Neural cell (in vitro differentiated cells): ENCODE measurements around the gene VPREB1. TPM values are rescaled to one million over a fixed set of nuclear protein-coding genes. Genes with fewer than 3 reads are reported as not detected.

Experiments
- H2AFZ ChIP-seq: fragments of 200-600, 300-800 bp; sonication (generic), shearing (Covaris generic); 2 replicates; pipeline ENCODE4 v1.6.0; 2014; ENCODE audit warnings: low read depth, mild to moderate bottlenecking, antibody characterized with exemption, low read length, moderate library complexity
- H3F3A ChIP-seq: fragments of 200-600 bp; shearing (Covaris generic); 2 replicates; pipeline ENCODE4 v1.6.1; 2016; ENCODE audit warnings: mild to moderate bottlenecking, moderate library complexity, mixed read lengths, antibody characterized with exemption, low read length; ENCODE audit not compliant: insufficient read depth, poor library complexity, severe bottlenecking
- H3K27ac ChIP-seq: fragments of 200-600, 300-800 bp; sonication (generic), shearing (Covaris generic); 2 replicates; pipeline ENCODE4 v1.5.1; 2014; ENCODE audit warnings: mild to moderate bottlenecking, low read length, moderate library complexity
- H3K27me3 ChIP-seq: fragments of 300-800, 200-600 bp; sonication (generic), shearing (Covaris generic); 2 replicates; pipeline ENCODE4 v1.6.0; 2014; ENCODE audit warnings: mild to moderate bottlenecking, low read depth, low read length, moderate library complexity; ENCODE audit not compliant: insufficient read depth
- H3K36me3 ChIP-seq: fragments of 300-800, 200-600 bp; sonication (generic), shearing (Covaris generic); 2 replicates; pipeline ENCODE4 v1.5.1; 2014; ENCODE audit warnings: mild to moderate bottlenecking, antibody characterized with exemption, low read length, moderate library complexity; ENCODE audit not compliant: insufficient read depth
- H3K4me2 ChIP-seq: fragments of 300-800, 200-600 bp; sonication (generic), shearing (Covaris generic); 2 replicates; pipeline ENCODE4 v1.6.0; 2014; ENCODE audit warnings: mild to moderate bottlenecking, low read length
- H3K4me3 ChIP-seq: fragments of 300-800, 200-600 bp; sonication (generic), shearing (Covaris generic); 2 replicates; pipeline ENCODE4 v1.5.1; 2014; ENCODE audit warnings: mild to moderate bottlenecking, low read length, moderate library complexity
- H3K79me2 ChIP-seq: fragments of 200-600 bp; shearing (Covaris generic); replicated peaks from 2 replicates; pipeline ENCODE4 v1.6.0; 2014; ENCODE audit warnings: mild to moderate bottlenecking, low read length, moderate library complexity; ENCODE audit not compliant: insufficient read depth
- H3K9ac ChIP-seq: fragments of 300-800, 200-600 bp; sonication (generic), shearing (Covaris generic); 2 replicates; pipeline ENCODE4 v1.6.1; 2016; ENCODE audit warnings: mild to moderate bottlenecking, low read length, mixed read lengths
- H3K9me2 ChIP-seq: fragments of 200-600 bp; shearing (Covaris generic); 2 replicates; pipeline ENCODE4 v1.6.1; 2016; ENCODE audit warnings: mild to moderate bottlenecking, low read length, mixed read lengths; ENCODE audit not compliant: insufficient read depth
- H3K9me3 ChIP-seq: fragments of 200-600, 300-800 bp; sonication (generic), shearing (Covaris generic); 2 replicates; pipeline ENCODE4 v1.6.1; 2016; ENCODE audit warnings: mild to moderate bottlenecking, mixed run types, low read length, moderate library complexity, mixed read lengths
- H4K20me1 ChIP-seq: fragments of 200-600 bp; shearing (Covaris generic); 2 replicates; pipeline ENCODE4 v1.6.1; 2016; ENCODE audit warnings: mild to moderate bottlenecking, mixed run types; ENCODE audit not compliant: insufficient read depth
- EP300 ChIP-seq: fragments of 450-650 bp; conservative IDR thresholded peaks from 2 replicates; pipeline ENCODE4 v1.6.1; 2014; ENCODE audit warnings: antibody characterized with exemption, mild to moderate bottlenecking, moderate library complexity; ENCODE audit not compliant: poor library complexity, severe bottlenecking
- EZH2 ChIP-seq: fragments of 200-600, 300-800 bp; shearing (Covaris generic), sonication (generic); IDR thresholded peaks from 2 replicates; pipeline ENCODE4 v1.6.1; 2014; ENCODE audit warnings: antibody characterized with exemption, low read length, borderline replicate concordance, mild to moderate bottlenecking; ENCODE audit not compliant: insufficient read depth, poor library complexity, severe bottlenecking
- MXI1 ChIP-seq: fragments of 450-650 bp; conservative IDR thresholded peaks from 2 replicates; pipeline ENCODE4 v1.6.1; 2014; ENCODE audit warnings: antibody characterized with exemption, mild to moderate bottlenecking; ENCODE audit not compliant: poor library complexity, severe bottlenecking
- POLR2AphosphoS5 ChIP-seq: IDR thresholded peaks from 2 replicates; pipeline ENCODE4 v1.6.1; 2012
- SMC3 ChIP-seq: fragments of 450-650 bp; conservative IDR thresholded peaks from 2 replicates; pipeline ENCODE4 v1.6.1; 2014; ENCODE audit warnings: antibody characterized with exemption, mild to moderate bottlenecking, moderate library complexity; ENCODE audit not compliant: poor library complexity
- TAF1 ChIP-seq: IDR thresholded peaks from 2 replicates; pipeline ENCODE4 v1.6.1; 2012; ENCODE audit warnings: low read depth
- polyA plus RNA-seq: library from polyadenylated mRNA; depleted of rRNA; stranded (reverse); fragments of >200 nt; gene quantifications from 2 replicates; pipeline ENCODE4 v1.2.3, GENCODE V29; 2014
- TF ChIP-seq, protein P1 (sequence below): fragments of 450-650 bp; IDR thresholded peaks from 2 replicates; pipeline ENCODE4 v1.5.1; 2014; ENCODE audit warnings: antibody characterized with exemption, mild to moderate bottlenecking, moderate library complexity; ENCODE audit not compliant: poor library complexity, severe bottlenecking
- TF ChIP-seq, protein P2 (sequence below): IDR thresholded peaks from 2 replicates; pipeline ENCODE4 v1.6.1; 2012; ENCODE audit warnings: borderline replicate concordance

Gene VPREB1
- polyA plus RNA-seq, 1 donor from 2014 or later: not detected

DNA sequence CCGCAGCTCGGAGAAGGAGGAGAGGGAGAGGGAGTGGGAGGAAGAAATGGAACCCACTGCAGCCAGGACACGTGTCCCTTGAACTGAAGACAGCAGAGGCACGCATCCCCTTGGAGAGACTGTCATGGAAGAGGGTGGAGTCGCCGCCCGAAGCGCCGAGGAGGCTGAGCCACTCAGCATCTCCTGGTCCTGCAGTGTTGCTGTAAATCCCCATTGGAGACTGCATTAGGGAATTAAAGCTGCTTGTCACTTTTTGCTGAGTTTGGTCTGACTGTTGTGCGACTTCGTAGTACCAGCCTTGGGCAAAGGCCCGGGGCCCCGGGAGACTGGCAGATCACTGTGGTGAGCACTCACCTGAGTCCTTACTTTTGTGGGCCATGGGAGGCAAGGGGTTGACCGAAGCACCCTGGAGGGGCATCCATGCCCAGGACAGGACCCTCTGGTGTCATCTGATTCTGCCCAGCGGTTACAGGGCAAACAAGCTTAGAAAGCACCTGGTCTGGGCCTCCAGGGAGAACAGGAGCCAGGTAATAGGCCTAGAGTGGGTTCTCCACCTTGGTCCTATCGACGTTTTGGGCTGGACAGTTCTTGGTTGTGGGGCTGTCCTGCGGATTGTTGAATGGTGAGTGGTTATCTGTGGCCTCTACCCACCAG lies 797 bp downstream of the VPREB1 start:
- TF ChIP-seq SMC3: no peak
- TF ChIP-seq TAF1: no peak
- no peak for TF ChIP-seq EZH2
- TF ChIP-seq POLR2AphosphoS5: no peak
- TF ChIP-seq EP300: no peak
- TF ChIP-seq, protein P1, sequence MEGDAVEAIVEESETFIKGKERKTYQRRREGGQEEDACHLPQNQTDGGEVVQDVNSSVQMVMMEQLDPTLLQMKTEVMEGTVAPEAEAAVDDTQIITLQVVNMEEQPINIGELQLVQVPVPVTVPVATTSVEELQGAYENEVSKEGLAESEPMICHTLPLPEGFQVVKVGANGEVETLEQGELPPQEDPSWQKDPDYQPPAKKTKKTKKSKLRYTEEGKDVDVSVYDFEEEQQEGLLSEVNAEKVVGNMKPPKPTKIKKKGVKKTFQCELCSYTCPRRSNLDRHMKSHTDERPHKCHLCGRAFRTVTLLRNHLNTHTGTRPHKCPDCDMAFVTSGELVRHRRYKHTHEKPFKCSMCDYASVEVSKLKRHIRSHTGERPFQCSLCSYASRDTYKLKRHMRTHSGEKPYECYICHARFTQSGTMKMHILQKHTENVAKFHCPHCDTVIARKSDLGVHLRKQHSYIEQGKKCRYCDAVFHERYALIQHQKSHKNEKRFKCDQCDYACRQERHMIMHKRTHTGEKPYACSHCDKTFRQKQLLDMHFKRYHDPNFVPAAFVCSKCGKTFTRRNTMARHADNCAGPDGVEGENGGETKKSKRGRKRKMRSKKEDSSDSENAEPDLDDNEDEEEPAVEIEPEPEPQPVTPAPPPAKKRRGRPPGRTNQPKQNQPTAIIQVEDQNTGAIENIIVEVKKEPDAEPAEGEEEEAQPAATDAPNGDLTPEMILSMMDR: no peak
- no peak for TF ChIP-seq MXI1
- no peaks in the 10 kb centered on the region for H3F3A ChIP-seq
- no peak overlapping the region for H3K27ac ChIP-seq

DNA sequence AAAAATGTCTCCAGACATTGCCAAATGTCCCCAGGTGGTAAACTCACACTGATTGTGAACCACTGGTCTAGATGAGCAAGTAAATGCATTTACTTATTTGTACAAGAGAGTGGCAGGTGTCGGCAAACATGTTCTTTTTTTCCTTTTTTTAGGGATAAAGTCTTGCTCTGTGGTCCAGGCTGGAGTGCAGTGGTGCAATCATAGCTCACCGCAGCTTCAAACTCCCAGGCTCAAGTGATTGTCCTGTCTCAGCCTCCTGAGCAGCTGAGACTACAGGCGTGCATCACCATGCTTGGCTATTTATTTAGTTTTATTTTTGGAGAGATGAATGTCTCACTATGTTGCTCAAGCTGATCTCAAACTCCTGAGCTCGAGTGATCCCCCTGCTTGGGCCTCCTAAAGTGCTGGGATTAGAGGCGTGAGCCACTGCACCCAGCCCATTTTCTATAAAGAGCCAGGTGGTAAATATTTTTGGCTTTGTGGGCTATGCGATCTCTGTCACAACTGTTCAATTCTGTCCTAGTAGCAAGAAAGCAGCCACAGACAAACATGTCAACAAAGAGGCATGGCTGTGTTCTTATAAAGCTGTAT lies 1.4 kb downstream of the VPREB1 start:
- H4K20me1 ChIP-seq: no peaks in the 10 kb centered on the region
- H3K9me3 ChIP-seq: no peaks in the 10 kb centered on the region
- H2AFZ ChIP-seq: no peak overlapping the region
- H3K27me3 ChIP-seq: peaks cover 47% of the 10 kb centered on the region
- H3F3A ChIP-seq: no peaks in the 10 kb centered on the region
- H3K79me2 ChIP-seq: no peaks in the 10 kb centered on the region
- H3K4me3 ChIP-seq: no peak overlapping the region
- TF ChIP-seq POLR2AphosphoS5 (no peak), EP300 (no peak), EZH2 (no peak), MXI1 (no peak), SMC3 (no peak)
- TF ChIP-seq, protein P2, sequence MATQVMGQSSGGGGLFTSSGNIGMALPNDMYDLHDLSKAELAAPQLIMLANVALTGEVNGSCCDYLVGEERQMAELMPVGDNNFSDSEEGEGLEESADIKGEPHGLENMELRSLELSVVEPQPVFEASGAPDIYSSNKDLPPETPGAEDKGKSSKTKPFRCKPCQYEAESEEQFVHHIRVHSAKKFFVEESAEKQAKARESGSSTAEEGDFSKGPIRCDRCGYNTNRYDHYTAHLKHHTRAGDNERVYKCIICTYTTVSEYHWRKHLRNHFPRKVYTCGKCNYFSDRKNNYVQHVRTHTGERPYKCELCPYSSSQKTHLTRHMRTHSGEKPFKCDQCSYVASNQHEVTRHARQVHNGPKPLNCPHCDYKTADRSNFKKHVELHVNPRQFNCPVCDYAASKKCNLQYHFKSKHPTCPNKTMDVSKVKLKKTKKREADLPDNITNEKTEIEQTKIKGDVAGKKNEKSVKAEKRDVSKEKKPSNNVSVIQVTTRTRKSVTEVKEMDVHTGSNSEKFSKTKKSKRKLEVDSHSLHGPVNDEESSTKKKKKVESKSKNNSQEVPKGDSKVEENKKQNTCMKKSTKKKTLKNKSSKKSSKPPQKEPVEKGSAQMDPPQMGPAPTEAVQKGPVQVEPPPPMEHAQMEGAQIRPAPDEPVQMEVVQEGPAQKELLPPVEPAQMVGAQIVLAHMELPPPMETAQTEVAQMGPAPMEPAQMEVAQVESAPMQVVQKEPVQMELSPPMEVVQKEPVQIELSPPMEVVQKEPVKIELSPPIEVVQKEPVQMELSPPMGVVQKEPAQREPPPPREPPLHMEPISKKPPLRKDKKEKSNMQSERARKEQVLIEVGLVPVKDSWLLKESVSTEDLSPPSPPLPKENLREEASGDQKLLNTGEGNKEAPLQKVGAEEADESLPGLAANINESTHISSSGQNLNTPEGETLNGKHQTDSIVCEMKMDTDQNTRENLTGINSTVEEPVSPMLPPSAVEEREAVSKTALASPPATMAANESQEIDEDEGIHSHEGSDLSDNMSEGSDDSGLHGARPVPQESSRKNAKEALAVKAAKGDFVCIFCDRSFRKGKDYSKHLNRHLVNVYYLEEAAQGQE: no peak
- no peak overlapping the region for H3K9ac ChIP-seq
- no peaks in the 10 kb centered on the region for H3K36me3 ChIP-seq
- H3K27ac ChIP-seq: no peak overlapping the region
- H3K9me2 ChIP-seq: no peaks in the 10 kb centered on the region
- no peak overlapping the region for H3K4me2 ChIP-seq

More for the DNA sequence above, 797 bp downstream of the VPREB1 start:
- Histone ChIP-seq H3K36me3 (no peaks in the 10 kb centered on the region), H3K4me2 (no peak overlapping the region), H3K9me2 (no peaks in the 10 kb centered on the region), H3K9ac (no peak overlapping the region), H2AFZ (no peak overlapping the region), H4K20me1 (no peaks in the 10 kb centered on the region), H3K4me3 (no peak overlapping the region), H3K9me3 (no peaks in the 10 kb centered on the region), H3K79me2 (no peaks in the 10 kb centered on the region), H3K27me3 (peaks cover 47% of the 10 kb centered on the region)
